Measurements from ENCODE around the gene SLC7A10.

The SLC7A10 gene

DNA sequence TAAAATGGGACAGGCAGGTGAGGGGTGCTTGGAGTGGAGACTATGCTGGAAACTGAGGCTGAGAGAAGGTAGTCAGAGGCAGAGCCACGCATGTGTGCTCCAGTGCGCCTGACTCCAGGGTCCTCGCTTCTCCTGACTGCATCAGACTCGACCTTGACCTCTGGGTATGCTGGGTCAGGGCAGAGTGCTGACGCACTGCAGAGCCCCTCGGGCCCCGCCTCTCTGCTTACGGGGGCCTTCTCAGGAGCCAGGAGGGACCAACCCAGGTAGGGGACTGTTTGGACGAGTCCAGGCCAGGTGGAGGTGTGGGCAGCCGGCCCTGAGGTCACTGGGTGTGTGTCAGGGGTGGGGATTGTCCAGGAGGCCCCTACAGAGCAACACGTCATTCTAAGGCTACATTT lies 22.9 kb upstream of the SLC7A10 start:
- Mint-ChIP-seq H3K4me1 (no peaks in the 10 kb centered on the region), H3K27me3 (peaks cover 5% of the 10 kb centered on the region), H3K27ac (no peak overlapping the region), H3K36me3 (ENCODE audit: low read depth) (no peaks in the 10 kb centered on the region), H3K9me3 (peaks cover 6% of the 10 kb centered on the region), H3K4me3 (no peak overlapping the region)
- no peak for DNase-seq
- ATAC-seq = no peak

DNA sequence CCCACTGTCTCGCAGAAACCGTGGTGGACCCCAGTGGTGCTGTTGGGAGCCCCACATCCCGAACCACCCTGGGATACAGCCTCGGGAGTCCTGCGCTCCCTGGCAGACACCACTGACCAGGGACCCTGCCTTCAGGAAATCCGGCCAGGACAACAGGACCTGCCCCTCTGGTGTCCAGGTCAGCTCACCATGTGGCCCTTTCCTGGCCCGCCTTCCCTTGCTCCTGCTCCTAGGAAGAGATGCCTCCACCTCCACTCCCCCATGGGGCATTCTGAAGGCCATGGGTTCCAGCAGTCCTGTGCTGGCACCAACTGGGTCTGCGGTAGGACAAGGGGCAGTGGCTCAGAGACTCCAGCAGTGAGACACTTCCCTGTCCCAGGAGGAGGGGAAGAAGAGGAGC lies 22.5 kb upstream of the SLC7A10 start:
- no peak for DNase-seq
- Mint-ChIP-seq H3K4me1 (no peaks in the 10 kb centered on the region), H3K4me3 (no peak overlapping the region), H3K27ac (no peak overlapping the region), H3K9me3 (peaks cover 6% of the 10 kb centered on the region), H3K36me3 (ENCODE audit: low read depth) (no peaks in the 10 kb centered on the region), H3K27me3 (peaks cover 5% of the 10 kb centered on the region)
- ATAC-seq = no peak

- DNase-seq = no peak
- H3K36me3 Mint-ChIP-seq (ENCODE audit: low read depth) = no peaks in the 10 kb centered on the region
- no peaks in the 10 kb centered on the region for H3K4me1 Mint-ChIP-seq
- H3K4me3 Mint-ChIP-seq = no peak overlapping the region
- peaks cover 6% of the 10 kb centered on the region for H3K9me3 Mint-ChIP-seq
- no peak overlapping the region for H3K27ac Mint-ChIP-seq
- peaks cover 5% of the 10 kb centered on the region for H3K27me3 Mint-ChIP-seq
- ATAC-seq = no peak
Observed at GRCh38 chr19:33247441-33247819, 21.8 kb upstream of the SLC7A10 start.

GRCh38 chr19:33246709-33247440 lies 21.2 kb upstream of the SLC7A10 start:
- Mint-ChIP-seq H3K4me3 (no peak overlapping the region), H3K36me3 (ENCODE audit: low read depth) (no peaks in the 10 kb centered on the region), H3K27me3 (peaks cover 5% of the 10 kb centered on the region), H3K27ac (no peak overlapping the region), H3K9me3 (peaks cover 6% of the 10 kb centered on the region), H3K4me1 (no peaks in the 10 kb centered on the region)
- no peak for DNase-seq
- ATAC-seq = no peak

- Mint-ChIP-seq H3K9me3 (peaks cover 6% of the 10 kb centered on the region), H3K4me3 (no peak overlapping the region), H3K27me3 (peaks cover 5% of the 10 kb centered on the region), H3K27ac (no peak overlapping the region), H3K4me1 (no peaks in the 10 kb centered on the region), H3K36me3 (ENCODE audit: low read depth) (no peaks in the 10 kb centered on the region)
- ATAC-seq = no peak
- DNase-seq = no peak
Observed at GRCh38 chr19:33245948-33246708, 20.5 kb upstream of the SLC7A10 start.

GRCh38 chr19:33242911-33243310 lies 17.3 kb upstream of the SLC7A10 start:
- H3K36me3 Mint-ChIP-seq (ENCODE audit: low read depth) = no peaks in the 10 kb centered on the region
- H3K9me3 Mint-ChIP-seq = peaks cover 6% of the 10 kb centered on the region
- no peaks in the 10 kb centered on the region for H3K4me1 Mint-ChIP-seq
- H3K27me3 Mint-ChIP-seq = peaks cover 5% of the 10 kb centered on the region
- no peak overlapping the region for H3K4me3 Mint-ChIP-seq
- no peak for DNase-seq
- ATAC-seq = no peak
- H3K27ac Mint-ChIP-seq = no peak overlapping the region

DNA sequence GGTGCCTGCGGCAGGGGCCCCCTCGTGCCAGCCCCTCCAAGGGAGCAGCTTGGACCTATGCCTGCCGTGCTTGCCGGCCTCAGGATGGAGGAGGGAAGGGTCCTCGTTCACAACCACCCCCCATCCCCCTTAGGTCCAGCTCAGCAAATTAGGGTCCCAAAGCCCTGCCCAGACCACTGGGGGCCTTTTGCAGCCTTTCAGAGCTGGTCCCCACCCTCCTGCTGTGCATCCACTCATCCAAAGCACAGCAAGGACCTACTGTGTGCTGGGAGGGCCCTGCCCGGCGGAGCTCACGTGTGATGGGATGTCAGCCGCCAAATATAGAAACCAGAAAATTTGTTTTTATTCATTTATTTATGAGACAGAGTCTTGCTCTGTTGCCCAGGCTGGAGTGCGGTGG lies 16.5 kb upstream of the SLC7A10 start:
- H3K4me3 Mint-ChIP-seq = no peak overlapping the region
- peaks cover 6% of the 10 kb centered on the region for H3K9me3 Mint-ChIP-seq
- H3K4me1 Mint-ChIP-seq = no peaks in the 10 kb centered on the region
- no peak for ATAC-seq
- no peaks in the 10 kb centered on the region for H3K36me3 Mint-ChIP-seq (ENCODE audit: low read depth)
- peaks cover 5% of the 10 kb centered on the region for H3K27me3 Mint-ChIP-seq
- DNase-seq = no peak
- no peak overlapping the region for H3K27ac Mint-ChIP-seq

- Mint-ChIP-seq H3K27ac (no peak overlapping the region), H3K9me3 (peaks cover 6% of the 10 kb centered on the region), H3K4me1 (no peaks in the 10 kb centered on the region), H3K27me3 (peaks cover 5% of the 10 kb centered on the region), H3K36me3 (ENCODE audit: low read depth) (no peaks in the 10 kb centered on the region), H3K4me3 (no peak overlapping the region)
- ATAC-seq (peak; percentile 14), DNase-seq (peak; percentile 31)
Observed at GRCh38 chr19:33241530-33242101, 16.0 kb upstream of the SLC7A10 start.

DNA sequence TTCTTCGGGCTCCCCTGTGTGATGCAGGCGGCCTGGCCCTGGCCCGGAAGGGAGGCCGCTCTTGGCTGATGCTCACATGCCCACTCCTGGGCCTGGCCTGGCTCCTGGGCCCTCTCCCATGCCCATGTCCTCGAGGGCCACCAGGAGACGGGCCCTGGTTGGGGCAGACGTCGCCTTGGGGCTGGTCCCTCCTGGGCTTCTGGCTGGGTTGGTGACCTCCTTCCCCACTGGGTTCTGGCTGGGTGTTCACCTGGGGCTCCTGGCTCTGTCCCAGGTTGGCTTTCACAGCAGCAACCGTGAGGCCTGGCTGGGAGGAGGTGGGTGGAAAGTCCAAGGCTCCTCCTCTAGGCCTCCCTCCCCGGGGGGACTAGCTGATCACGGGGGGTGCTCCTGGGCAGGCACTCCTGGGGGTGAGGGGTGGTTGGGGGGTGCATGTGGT lies 15.5 kb upstream of the SLC7A10 start:
- peaks cover 6% of the 10 kb centered on the region for H3K9me3 Mint-ChIP-seq
- no peak overlapping the region for H3K27ac Mint-ChIP-seq
- ATAC-seq = no peak
- peaks cover 5% of the 10 kb centered on the region for H3K27me3 Mint-ChIP-seq
- no peak overlapping the region for H3K4me3 Mint-ChIP-seq
- no peak for DNase-seq
- no peaks in the 10 kb centered on the region for H3K36me3 Mint-ChIP-seq (ENCODE audit: low read depth)
- H3K4me1 Mint-ChIP-seq = no peaks in the 10 kb centered on the region

GRCh38 chr19:33240181-33240771 lies 14.6 kb upstream of the SLC7A10 start:
- DNase-seq (no peak), ATAC-seq (no peak)
- Mint-ChIP-seq H3K9me3 (peaks cover 6% of the 10 kb centered on the region), H3K4me3 (no peak overlapping the region), H3K36me3 (ENCODE audit: low read depth) (no peaks in the 10 kb centered on the region), H3K27ac (no peak overlapping the region), H3K4me1 (peaks cover under 1% of the 10 kb centered on the region), H3K27me3 (peaks cover 5% of the 10 kb centered on the region)

DNA sequence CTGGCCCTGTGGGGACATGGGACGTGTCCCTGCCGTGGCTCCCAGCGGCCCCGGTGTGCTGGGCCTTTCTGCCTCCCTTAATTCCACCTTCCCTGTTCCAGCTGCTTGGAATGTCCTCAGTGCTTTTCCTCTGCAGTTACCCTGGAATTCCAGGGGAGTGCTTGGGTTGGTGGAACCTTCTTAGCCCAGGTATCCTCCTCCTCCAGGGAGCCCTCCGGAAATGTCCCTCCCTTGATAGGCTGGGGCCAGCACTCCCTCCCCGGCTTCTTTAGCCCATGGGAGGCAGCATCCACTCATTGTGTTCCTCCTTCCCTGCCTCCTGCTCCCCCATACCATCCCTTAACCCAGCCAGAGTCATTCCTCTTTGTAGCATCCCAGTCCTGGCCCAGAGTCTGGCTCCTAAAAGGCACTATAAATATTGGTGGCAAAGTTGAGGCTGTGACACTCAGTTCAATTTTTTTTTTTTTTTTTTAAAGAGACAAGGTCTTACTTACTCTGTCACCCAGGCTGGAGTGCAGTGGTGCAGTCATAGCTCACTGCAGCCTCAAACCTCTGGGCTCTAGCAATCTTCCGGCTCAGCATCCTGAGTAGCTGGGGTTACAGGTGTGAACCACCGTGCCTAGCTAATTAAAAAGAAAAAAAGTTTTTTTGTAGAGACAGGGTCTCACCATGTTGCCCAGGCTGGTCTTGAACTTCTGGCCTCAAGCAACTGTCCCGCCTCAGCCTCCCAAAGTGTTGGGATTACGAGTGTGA lies 13.7 kb upstream of the SLC7A10 start:
- Mint-ChIP-seq H3K4me1 (peaks cover 3% of the 10 kb centered on the region), H3K27ac (no peak overlapping the region), H3K4me3 (no peak overlapping the region), H3K9me3 (no peaks in the 10 kb centered on the region), H3K36me3 (ENCODE audit: low read depth) (no peaks in the 10 kb centered on the region), H3K27me3 (peaks cover 5% of the 10 kb centered on the region)
- ATAC-seq (no peak), DNase-seq (no peak)

GRCh38 chr19:33238481-33239149 lies 13.0 kb upstream of the SLC7A10 start:
- H3K27ac Mint-ChIP-seq = no peak overlapping the region
- H3K4me1 Mint-ChIP-seq = peaks cover 3% of the 10 kb centered on the region
- no peaks in the 10 kb centered on the region for H3K9me3 Mint-ChIP-seq
- no peak overlapping the region for H3K4me3 Mint-ChIP-seq
- no peaks in the 10 kb centered on the region for H3K36me3 Mint-ChIP-seq (ENCODE audit: low read depth)
- no peak for ATAC-seq
- DNase-seq = no peak
- peaks cover 2% of the 10 kb centered on the region for H3K27me3 Mint-ChIP-seq

DNA sequence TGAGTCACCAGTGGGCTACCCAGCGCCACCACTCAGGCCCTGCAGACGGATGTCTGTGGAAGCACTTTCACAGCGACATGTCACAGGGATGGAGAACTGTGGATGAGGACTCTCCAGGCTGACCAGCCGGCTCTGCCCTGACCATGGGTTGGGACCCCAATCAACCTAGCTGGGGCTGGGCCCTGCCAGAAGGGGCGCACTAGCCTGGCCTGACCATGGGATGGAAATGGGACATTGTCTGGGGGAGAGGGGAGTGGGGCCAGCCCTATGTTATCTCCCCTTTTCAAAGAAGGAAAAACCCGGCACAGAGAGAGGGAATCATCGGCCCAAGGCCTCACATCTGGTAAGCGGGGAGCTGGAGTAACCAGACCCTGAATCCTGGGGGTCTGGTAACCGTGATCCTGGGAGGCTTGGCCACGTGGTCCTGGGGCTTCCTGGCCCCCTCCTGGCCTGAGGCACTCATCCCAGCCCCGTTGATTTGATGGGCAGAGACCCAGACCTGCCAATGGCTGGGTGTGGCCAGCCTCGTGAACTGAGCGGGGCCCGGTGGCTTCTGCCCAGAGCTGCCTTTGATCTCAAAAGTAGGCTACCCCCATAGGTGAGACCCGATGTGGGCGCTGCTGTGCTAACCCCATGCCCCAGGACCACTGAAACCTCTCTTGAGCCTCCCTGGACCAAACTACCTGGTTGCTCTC lies 11.2 kb upstream of the SLC7A10 start:
- ATAC-seq = no peak
- H3K36me3 Mint-ChIP-seq (ENCODE audit: low read depth) = no peaks in the 10 kb centered on the region
- no peak overlapping the region for H3K27ac Mint-ChIP-seq
- H3K27me3 Mint-ChIP-seq = peaks cover 4% of the 10 kb centered on the region
- DNase-seq = no peak
- no peak overlapping the region for H3K4me3 Mint-ChIP-seq
- no peaks in the 10 kb centered on the region for H3K9me3 Mint-ChIP-seq
- peaks cover 3% of the 10 kb centered on the region for H3K4me1 Mint-ChIP-seq
